Thoracic aorta (tissue), 2 donors: Measurements from ENCODE around the gene MTHFSD. TPM values are rescaled to one million over a fixed set of nuclear protein-coding genes. Genes with fewer than 3 reads are reported as not detected.

ENCODE experiments used
- ATAC-seq: fragments of 150-250 bp; one replicate; pipeline ENCODE4 v1.8.0; 2017; ENCODE audit warnings: low read depth; ENCODE audit not compliant: insufficient number of reproducible peaks, low FRiP score
- DNase-seq: peaks from one replicate; pipeline ENCODE4 v3.0.0-alpha.2; 2020; ENCODE audit warnings: low spot score
- H3K27ac ChIP-seq, 2 donors: fragments of 200-600 bp; sonication (generic); 1 replicate in 1 of 2; 2 replicates in 1 of 2; pipeline ENCODE4 v1.5.1; 2016; ENCODE audit warnings: mild to moderate bottlenecking in 2 of 2, moderate library complexity in 2 of 2
- H3K27me3 ChIP-seq: fragments of 200-600 bp; sonication (generic); replicated peaks from 2 replicates; pipeline ENCODE4 v1.6.0; 2016; ENCODE audit warnings: mild to moderate bottlenecking; ENCODE audit not compliant: insufficient read depth
- H3K36me3 ChIP-seq: fragments of 200-600 bp; sonication (generic); one replicate; pipeline ENCODE4 v1.5.1; 2016
- H3K4me1 ChIP-seq, 2 donors: fragments of 200-600 bp; sonication (generic); 1 replicate in 1 of 2; 2 replicates in 1 of 2; pipeline versions ENCODE4 v1.5.1 to v1.6.0; 2016; ENCODE audit warnings: low read depth in 2 of 2, mild to moderate bottlenecking in 1 of 2; ENCODE audit not compliant: control insufficient read depth in 1 of 2
- H3K4me3 ChIP-seq: fragments of 200-600 bp; sonication (generic); 2 replicates; pipeline ENCODE4 v1.5.1; 2016; ENCODE audit warnings: mild to moderate bottlenecking
- H3K9me3 ChIP-seq: fragments of 200-600 bp; sonication (generic); 2 replicates; pipeline ENCODE4 v1.5.1; 2016
- total RNA-seq, 2 donors: library from RNA; depleted of rRNA; stranded (reverse); fragments of >200 nt; gene quantifications; one replicate each; pipeline versions ENCODE4 v1.1.0 to v1.2.3, GENCODE V29; 2016
- TF ChIP-seq, protein P1 (sequence below): fragments of 200-600 bp; sonication (generic); IDR thresholded peaks from one replicate; pipeline ENCODE4 v1.5.1; 2019; ENCODE audit warnings: antibody characterized with exemption

Gene MTHFSD
- total RNA-seq, 2 donors from 2014 or later, result 25.0 to 30.8 TPM

DNA sequence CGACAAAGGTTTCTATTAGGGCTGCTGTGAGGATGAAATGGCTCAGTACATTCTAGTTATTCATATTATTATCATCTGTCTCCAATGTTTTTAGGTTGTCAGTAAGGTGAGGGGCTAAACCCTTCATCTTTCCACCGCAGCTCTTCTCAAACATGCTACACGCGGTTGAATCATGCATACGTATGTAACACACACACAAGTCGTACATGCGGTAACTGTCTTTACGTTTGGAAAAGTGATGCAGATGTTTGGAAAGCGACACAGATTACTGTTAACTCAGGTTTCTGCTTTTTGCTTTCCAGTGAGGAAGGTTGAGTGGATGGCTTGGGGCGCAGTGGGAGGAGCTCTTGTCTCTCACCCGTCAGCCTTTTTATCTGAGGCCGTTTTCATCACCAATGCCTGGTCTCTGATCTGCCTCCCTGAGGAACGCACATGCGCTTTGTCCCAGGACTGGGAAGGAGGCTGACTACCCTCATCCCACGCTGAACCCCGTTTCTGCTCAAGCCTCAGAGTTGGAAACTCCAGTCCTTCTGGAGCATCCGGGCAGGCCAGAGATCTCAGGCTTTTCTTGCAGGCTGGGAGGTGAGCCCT, 20.2 kb upstream of the MTHFSD start:
- ATAC-seq, result no peak
- H3K27me3 ChIP-seq, result no peaks in the 10 kb centered on the region

DNA sequence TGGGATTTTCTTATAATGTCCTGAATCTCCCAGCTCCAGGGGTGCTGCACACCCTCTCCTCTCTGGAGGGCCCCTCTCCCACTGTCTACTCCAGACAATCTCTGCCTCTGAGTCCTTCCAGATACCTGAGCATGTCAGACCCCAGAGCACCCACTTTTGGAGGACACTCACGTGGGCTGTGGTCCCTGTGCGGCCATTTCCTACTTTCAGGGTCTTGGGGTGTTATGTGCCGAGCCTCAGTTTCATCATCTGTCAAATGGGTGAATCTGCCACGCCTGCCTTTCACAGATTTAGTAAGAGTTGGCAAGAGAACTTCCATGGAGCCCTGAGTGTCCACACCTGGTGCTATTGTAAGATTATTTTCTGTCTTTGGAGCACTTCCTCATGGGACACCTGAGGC, 19.6 kb upstream of the MTHFSD start:
- no peak for ATAC-seq
- TF ChIP-seq, protein P1, sequence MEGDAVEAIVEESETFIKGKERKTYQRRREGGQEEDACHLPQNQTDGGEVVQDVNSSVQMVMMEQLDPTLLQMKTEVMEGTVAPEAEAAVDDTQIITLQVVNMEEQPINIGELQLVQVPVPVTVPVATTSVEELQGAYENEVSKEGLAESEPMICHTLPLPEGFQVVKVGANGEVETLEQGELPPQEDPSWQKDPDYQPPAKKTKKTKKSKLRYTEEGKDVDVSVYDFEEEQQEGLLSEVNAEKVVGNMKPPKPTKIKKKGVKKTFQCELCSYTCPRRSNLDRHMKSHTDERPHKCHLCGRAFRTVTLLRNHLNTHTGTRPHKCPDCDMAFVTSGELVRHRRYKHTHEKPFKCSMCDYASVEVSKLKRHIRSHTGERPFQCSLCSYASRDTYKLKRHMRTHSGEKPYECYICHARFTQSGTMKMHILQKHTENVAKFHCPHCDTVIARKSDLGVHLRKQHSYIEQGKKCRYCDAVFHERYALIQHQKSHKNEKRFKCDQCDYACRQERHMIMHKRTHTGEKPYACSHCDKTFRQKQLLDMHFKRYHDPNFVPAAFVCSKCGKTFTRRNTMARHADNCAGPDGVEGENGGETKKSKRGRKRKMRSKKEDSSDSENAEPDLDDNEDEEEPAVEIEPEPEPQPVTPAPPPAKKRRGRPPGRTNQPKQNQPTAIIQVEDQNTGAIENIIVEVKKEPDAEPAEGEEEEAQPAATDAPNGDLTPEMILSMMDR, result no peak
- peak overlapping the region; percentile 94 for H3K4me3 ChIP-seq
- H3K27me3 ChIP-seq, result no peaks in the 10 kb centered on the region
- H3K4me1 ChIP-seq, result peaks cover 22 to 58% of the 10 kb centered on the region in 2 donors
- H3K27ac ChIP-seq, result peak overlapping the region; percentile 91 to 97
- DNase-seq, result no peak
- H3K36me3 ChIP-seq, result no peaks in the 10 kb centered on the region
- H3K9me3 ChIP-seq, result no peaks in the 10 kb centered on the region

More for the DNA sequence above, 20.2 kb upstream of the MTHFSD start:
- Histone ChIP-seq H3K4me3 (peak overlapping the region; percentile 76), H3K9me3 (no peaks in the 10 kb centered on the region), H3K27ac (peak overlapping the region; percentile 91 to 97), H3K4me1 (peaks cover 25 to 63% of the 10 kb centered on the region in 2 donors), H3K36me3 (no peaks in the 10 kb centered on the region)
- no peak for DNase-seq
- TF ChIP-seq, protein P1, result no peak

DNA sequence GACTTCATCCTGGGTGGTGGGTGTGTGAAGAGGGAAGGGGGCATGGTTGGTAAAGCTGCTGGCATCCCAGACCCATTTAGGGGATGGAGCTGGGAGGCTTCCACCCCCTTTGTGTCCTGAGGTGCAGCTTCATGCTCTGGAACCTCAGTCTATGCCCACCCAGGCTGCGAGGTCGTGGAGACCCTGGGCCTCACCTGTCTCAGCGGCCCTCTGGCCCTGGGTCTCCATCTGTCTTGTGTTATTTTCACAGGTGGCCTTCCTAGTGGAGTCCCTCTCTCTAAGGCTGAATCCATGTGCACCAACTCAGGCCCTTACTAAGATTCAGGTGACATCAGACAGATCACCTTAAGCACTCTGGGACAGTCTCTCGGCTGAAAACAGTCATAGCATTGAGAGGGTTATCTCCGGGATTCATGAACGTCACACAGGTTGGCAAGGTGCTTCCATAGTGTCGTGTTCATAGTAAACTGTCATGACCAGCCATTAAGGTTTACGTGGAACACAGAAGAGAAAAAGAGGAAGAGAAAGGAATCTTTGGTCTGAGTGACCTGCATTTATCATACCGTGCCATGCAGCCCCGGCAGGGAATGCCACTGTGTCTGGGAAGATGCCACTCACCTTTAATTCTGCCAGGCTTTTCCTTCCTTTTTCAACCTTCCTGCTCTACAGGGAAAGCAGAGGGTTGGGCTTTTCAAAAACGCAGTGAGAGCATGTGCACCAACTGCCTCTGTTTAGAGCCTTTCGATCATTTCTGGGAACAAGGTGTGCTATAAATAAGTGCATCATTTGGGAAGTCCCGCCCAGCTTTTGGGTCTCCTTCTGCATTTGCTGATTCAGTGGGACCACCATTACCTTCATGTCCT, 18.8 kb upstream of the MTHFSD start:
- no peak for ATAC-seq
- Histone ChIP-seq H3K4me3 (peak overlapping the region; percentile 94), H3K9me3 (no peaks in the 10 kb centered on the region), H3K36me3 (no peaks in the 10 kb centered on the region), H3K27me3 (no peaks in the 10 kb centered on the region), H3K4me1 (peaks cover 22 to 52% of the 10 kb centered on the region in 2 donors), H3K27ac (peak overlapping the region; percentile 91 to 97)
- no peak for DNase-seq
- TF ChIP-seq, protein P1, result no peak

DNA sequence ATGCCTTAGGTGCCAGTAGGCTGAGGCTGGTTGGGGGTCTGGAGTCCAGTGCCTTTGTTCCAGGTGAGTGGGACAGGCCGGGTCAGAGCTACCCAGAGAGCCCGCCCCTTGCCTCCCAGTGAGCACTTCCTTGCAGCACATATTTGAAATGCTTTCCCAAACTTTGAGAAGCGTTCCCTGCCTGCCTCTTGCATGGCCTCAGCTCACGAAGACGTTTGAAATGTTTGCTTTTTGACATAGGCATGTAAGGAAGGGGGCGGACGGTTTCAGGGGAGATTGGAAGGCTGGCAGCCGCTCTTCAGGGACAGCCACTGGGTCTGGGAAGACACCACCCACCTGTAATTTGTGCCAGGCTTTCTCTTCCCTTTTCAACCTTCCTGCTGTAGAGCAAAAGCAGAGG, 18.2 kb upstream of the MTHFSD start:
- H3K27me3 ChIP-seq, result no peaks in the 10 kb centered on the region
- TF ChIP-seq, protein P1, result no peak
- peak overlapping the region; percentile 91 to 97 for H3K27ac ChIP-seq
- no peaks in the 10 kb centered on the region for H3K9me3 ChIP-seq
- peaks cover 22 to 45% of the 10 kb centered on the region in 2 donors for H3K4me1 ChIP-seq
- DNase-seq (no peak), ATAC-seq (no peak)
- H3K4me3 ChIP-seq, result peak overlapping the region; percentile 94
- H3K36me3 ChIP-seq, result no peaks in the 10 kb centered on the region

DNA sequence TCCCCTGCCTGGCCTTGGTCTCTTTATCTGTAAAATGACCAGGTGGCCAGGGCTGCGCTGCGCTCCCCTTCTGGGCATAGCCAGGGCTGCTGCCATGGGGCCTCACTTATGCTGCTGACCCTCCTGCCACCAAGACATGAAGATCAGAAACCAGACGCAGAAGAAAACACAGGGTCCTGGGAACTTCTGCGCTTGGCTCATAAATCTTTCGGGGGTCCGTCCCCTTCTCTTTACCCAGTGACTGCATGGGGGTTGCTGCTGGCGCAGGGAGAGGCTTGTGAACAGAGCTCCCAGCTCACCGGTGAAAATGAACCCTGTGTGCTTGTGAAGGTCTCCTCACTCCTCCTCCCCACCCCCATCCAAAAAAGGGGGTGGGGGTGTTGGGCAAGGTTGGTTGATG, 17.6 kb upstream of the MTHFSD start:
- Histone ChIP-seq H3K27ac (peak overlapping the region; percentile 91 to 97), H3K9me3 (no peaks in the 10 kb centered on the region), H3K36me3 (no peaks in the 10 kb centered on the region), H3K27me3 (no peaks in the 10 kb centered on the region), H3K4me3 (peak overlapping the region; percentile 94), H3K4me1 (peaks cover 22 to 42% of the 10 kb centered on the region in 2 donors)
- ATAC-seq (no peak), DNase-seq (no peak)
- TF ChIP-seq, protein P1, result no peak
